Measurements from ENCODE around the gene TEX14. TPM values are rescaled to one million over a fixed set of nuclear protein-coding genes. Genes with fewer than 3 reads are reported as not detected.
"Not testable (repeated sequence)": the region's sequence is repeated elsewhere in the genome, so short reads cannot be mapped to it uniquely, and the experiment has no call there.

Gene TEX14
- total RNA-seq, 1 experiment from 2014 or later: 0.31 TPM

GRCh38 chr17:58658804-58659713 is 32.8 kb downstream of the TEX14 start:
- Histone ChIP-seq H2BK20ac (ENCODE audit: low read depth, low read length, poor library complexity, severe bottlenecking) (no peak overlapping the region), H3K4me2 (ENCODE audit: insufficient read depth, insufficient read length, low read length) (peak overlapping the region; percentile 38), H2BK12ac (ENCODE audit: insufficient read length, low read depth, low read length) (no peak overlapping the region), H3K27ac (ENCODE audit: insufficient read length, low read depth, low read length) (peak overlapping the region; percentile 86), H2BK5ac (ENCODE audit: insufficient read length, low read length) (peak overlapping the region; percentile 97), H3T11ph (ENCODE audit: low read length) (peak overlapping the region; percentile 99), H3K27me3 (ENCODE audit: insufficient read depth, low read length) (no peaks in the 10 kb centered on the region), H4K5ac (ENCODE audit: insufficient read length, low read depth, low read length) (peak overlapping the region; percentile 93), H3K4ac (ENCODE audit: low read depth, low read length) (no peak overlapping the region; the same call in 1 of the 2 replicates), H3K79me1 (ENCODE audit: insufficient read depth, low read depth, low read length, poor library complexity, severe bottlenecking) (no peaks in the 10 kb centered on the region), H3K9me3 (ENCODE audit: control insufficient read depth, low read depth, low read length) (no peaks in the 10 kb centered on the region), H4K20me1 (ENCODE audit: control insufficient read depth, insufficient read depth, insufficient read length) (no peaks in the 10 kb centered on the region), H2BK15ac (ENCODE audit: low read depth, low read length) (no peak overlapping the region), H3K79me2 (ENCODE audit: insufficient read depth, low read length) (no peaks in the 10 kb centered on the region), H3K23me2 (ENCODE audit: insufficient read length, low read depth, low read length, poor library complexity, severe bottlenecking) (no peaks in the 10 kb centered on the region), H3K9ac (ENCODE audit: extremely low read depth, insufficient read length, low read length) (peak overlapping the region; percentile 97), H3K56ac (ENCODE audit: insufficient read length, low read depth, low read length) (peak overlapping the region; percentile 84), H2AK5ac (ENCODE audit: insufficient read length, low read length) (no peak overlapping the region), H4K91ac (ENCODE audit: insufficient read length, low read depth, low read length) (no peak overlapping the region), H3K14ac (ENCODE audit: insufficient read depth, low read length) (peak overlapping the region; percentile 75; the same call in 1 of the 2 replicates), H2BK120ac (ENCODE audit: low read depth, low read length, poor library complexity, severe bottlenecking) (peak overlapping the region; percentile 76), H3K23ac (ENCODE audit: insufficient read length, low read depth, low read length) (no peak overlapping the region), H4K8ac (replicated peaks; ENCODE audit: insufficient read length, low read depth, low read length) (no peak overlapping the region), H3K4me1 (ENCODE audit: insufficient read depth, low read length) (no peaks in the 10 kb centered on the region; the same call in 1 of the 2 replicates), H3K18ac (ENCODE audit: insufficient read length, low read depth, low read length) (peak overlapping the region; percentile 97), H2AFZ (ENCODE audit: low read length) (peak overlapping the region; percentile 75)
- Mint-ChIP-seq H3K4me3 (peak overlapping the region; percentile 66 to 73), H3K36me3 (ENCODE audit: insufficient read depth in 1 of 3, low read depth in 3 of 3) (no peaks in the 10 kb centered on the region), H3K4me1 (peaks cover 18 to 19% of the 10 kb centered on the region in 2 experiments), H3K27me3 (ENCODE audit: low read depth) (peaks cover 19% of the 10 kb centered on the region), H3K9me3 (peaks cover 0 to 5% of the 10 kb centered on the region in 2 experiments; a peak in 1 of 5 replicates), H3K27ac (peak overlapping the region; percentile 100)
- DNase-seq: peak; percentile 97
- no CpG with 5 or more reads among the region's 38 CpGs for WGBS (ENCODE audit: extremely low coverage, insufficient read length, low lambda C conversion rate)
- TF ChIP-seq CTCF (conservative IDR thresholded peaks at IDR 0.05): no peak

GRCh38 chr17:58657962-58658803 is 33.7 kb downstream of the TEX14 start:
- H3K27me3 ChIP-seq (ENCODE audit: insufficient read depth, low read length); H3K9me3 ChIP-seq (ENCODE audit: control insufficient read depth, low read depth, low read length); H2BK20ac ChIP-seq (ENCODE audit: low read depth, low read length, poor library complexity, severe bottlenecking); H3K4ac ChIP-seq (ENCODE audit: low read depth, low read length); H4K5ac ChIP-seq (ENCODE audit: insufficient read length, low read depth, low read length); H3K18ac ChIP-seq (ENCODE audit: insufficient read length, low read depth, low read length); H2BK15ac ChIP-seq (ENCODE audit: low read depth, low read length); H3K36me3 Mint-ChIP-seq (ENCODE audit: insufficient read depth in 1 of 3, low read depth in 3 of 3); H3K79me2 ChIP-seq (ENCODE audit: insufficient read depth, low read length); H2BK12ac ChIP-seq (ENCODE audit: insufficient read length, low read depth, low read length); H4K8ac ChIP-seq (replicated peaks; ENCODE audit: insufficient read length, low read depth, low read length); H3K79me1 ChIP-seq (ENCODE audit: insufficient read depth, low read depth, low read length, poor library complexity, severe bottlenecking); H3K14ac ChIP-seq (ENCODE audit: insufficient read depth, low read length); H2BK120ac ChIP-seq (ENCODE audit: low read depth, low read length, poor library complexity, severe bottlenecking); H2AK5ac ChIP-seq (ENCODE audit: insufficient read length, low read length); H3K9me3 Mint-ChIP-seq; H3T11ph ChIP-seq (ENCODE audit: low read length); H3K9ac ChIP-seq (ENCODE audit: extremely low read depth, insufficient read length, low read length); H2AFZ ChIP-seq (ENCODE audit: low read length); H3K23ac ChIP-seq (ENCODE audit: insufficient read length, low read depth, low read length); H4K20me1 ChIP-seq (ENCODE audit: control insufficient read depth, insufficient read depth, insufficient read length); H3K27ac ChIP-seq (ENCODE audit: insufficient read length, low read depth, low read length); H3K56ac ChIP-seq (ENCODE audit: insufficient read length, low read depth, low read length); H2BK5ac ChIP-seq (ENCODE audit: insufficient read length, low read length); H3K23me2 ChIP-seq (ENCODE audit: insufficient read length, low read depth, low read length, poor library complexity, severe bottlenecking); H3K4me1 ChIP-seq (ENCODE audit: insufficient read depth, low read length); H4K91ac ChIP-seq (ENCODE audit: insufficient read length, low read depth, low read length): not testable (repeated sequence)
- peak overlapping the region; percentile 48 for H3K4me2 ChIP-seq (ENCODE audit: insufficient read depth, insufficient read length, low read length)
- DNase-seq: peak; percentile 71
- peaks cover 22 to 24% of the 10 kb centered on the region in 2 experiments for H3K4me1 Mint-ChIP-seq
- H3K4me3 Mint-ChIP-seq: peak overlapping the region; percentile 66 to 73
- peak overlapping the region; percentile 100 for H3K27ac Mint-ChIP-seq
- WGBS (ENCODE audit: extremely low coverage, insufficient read length, low lambda C conversion rate): no CpG with 5 or more reads among the region's 10 CpGs
- H3K27me3 Mint-ChIP-seq (ENCODE audit: low read depth): peaks cover 19% of the 10 kb centered on the region
